ENCODE data around the gene DPP6. TPM values are rescaled to one million over a fixed set of nuclear protein-coding genes. Genes with fewer than 3 reads are reported as not detected.

Gene DPP6
- total and polyA plus RNA-seq, 2 of the 8 experiments (the other 6 are each of a cell fraction or from before 2014, with no cell fraction given): 4.7 to 6.8 TPM

- CTCF ChIA-PET (ENCODE audit: partially characterized antibody): interaction anchor here (1.2 kb wide), 1 partner anchor 32 kb away, joined by 4 read pairs; no protein-coding TSS in a partner anchor
Observed at GRCh38 chr7:154541606-154542005, 489.4 kb downstream of the DPP6 start.

More at GRCh38 chr7:154541606-154542005, 489.4 kb downstream of the DPP6 start:
- 94% methylated on average over 5 of the region's 5 CpGs; no CpG with 5 or more reads in 1 of the 2 experiments for WGBS, 2 experiments (ENCODE audit: extremely low coverage in 1 of 2, insufficient coverage in 1 of 2, insufficient read length in 1 of 2, insufficient replicate concordance in 2 of 2, low coverage in 1 of 2, low lambda C conversion rate in 2 of 2, missing lambda C conversion rate in 1 of 2)
- Histone ChIP-seq H4K20me1 (replicated peaks in 1 of 2; ENCODE audit: control insufficient read depth in 1 of 2, insufficient read depth in 2 of 2, low read length in 2 of 2) (no peaks in the 10 kb centered on the region), H3K18ac (ENCODE audit: extremely low read depth, low read length) (no peak overlapping the region), H3K4me2 (ENCODE audit: insufficient read depth in 1 of 2, low read depth in 2 of 2, low read length in 2 of 2) (no peak overlapping the region), H3K23me2 (ENCODE audit: low read depth, low read length) (no peaks in the 10 kb centered on the region), H2BK12ac (ENCODE audit: low read depth, low read length) (no peak overlapping the region), H3K14ac (ENCODE audit: insufficient read length) (no peak overlapping the region), H4K91ac (replicated peaks; ENCODE audit: insufficient read length, low read length) (no peak overlapping the region), H3K36me3 (ENCODE audit: control insufficient read depth in 2 of 4, insufficient read depth in 4 of 4, low read length in 3 of 4) (no peaks in the 10 kb centered on the region), H3K56ac (replicated peaks; ENCODE audit: insufficient read length, low read depth, low read length) (no peak overlapping the region), H3K9ac (replicated peaks in 1 of 4; ENCODE audit: extremely low read depth in 1 of 4, low read depth in 3 of 4, low read length in 3 of 4) (no peak overlapping the region), H3K23ac (ENCODE audit: insufficient read length) (no peak overlapping the region), H3K9me3 (ENCODE audit: insufficient read depth in 2 of 2, low read depth in 1 of 2, low read length in 1 of 2) (no peaks in the 10 kb centered on the region), H3K4me3 (ENCODE audit: extremely low read depth in 1 of 4, insufficient read depth in 2 of 4, low read depth in 3 of 4, low read length in 4 of 4) (no peak overlapping the region), H3K79me1 (ENCODE audit: low read depth, low read length) (no peaks in the 10 kb centered on the region), H3K4me1 (replicated peaks in 1 of 4; ENCODE audit: control insufficient read depth in 3 of 4, insufficient read depth in 4 of 4, low read length in 3 of 4) (no peaks in the 10 kb centered on the region), H2BK120ac (replicated peaks; ENCODE audit: low read depth, low read length) (no peak overlapping the region), H3K27ac (ENCODE audit: low read depth, low read length) (no peak overlapping the region), H2BK15ac (ENCODE audit: low read length) (no peak overlapping the region), H3K4ac (replicated peaks; ENCODE audit: insufficient read length, low read depth, low read length) (no peak overlapping the region), H2BK20ac (ENCODE audit: low read length) (no peak overlapping the region), H2AK5ac (ENCODE audit: low read depth, low read length) (no peak overlapping the region), H3K27me3 (replicated peaks in 1 of 4; ENCODE audit: control insufficient read depth in 3 of 4, extremely low read depth in 1 of 4, insufficient read depth in 3 of 4, low read length in 3 of 4) (no peaks in the 10 kb centered on the region), H3K79me2 (ENCODE audit: control insufficient read depth in 1 of 2, insufficient read depth in 2 of 2, low read length in 2 of 2) (no peaks in the 10 kb centered on the region), H4K5ac (ENCODE audit: insufficient read length, low read depth, low read length) (no peak overlapping the region), H2AFZ (ENCODE audit: low read length) (no peak overlapping the region), H2BK5ac (ENCODE audit: low read depth, low read length) (no peak overlapping the region), H4K8ac (ENCODE audit: extremely low read depth, insufficient read depth, low read length) (no peak overlapping the region)
- DNase-seq (ENCODE audit: low read depth in 1 of 2, low spot score in 2 of 2): no peak
- no peak for FAIRE-seq
- POLR2A ChIA-PET (ENCODE audit: partially characterized antibody): no interaction called here
- TF ChIP-seq EZH2 (IDR thresholded peaks at IDR 0.05; ENCODE audit: low read depth, low read length, severe bottlenecking): no peak
- no peak for TF ChIP-seq EGR1 (IDR thresholded peaks at IDR 0.05; ENCODE audit: borderline replicate concordance, low read depth, low read length)
- no peak for TF ChIP-seq RXRA (IDR thresholded peaks at IDR 0.05; ENCODE audit: insufficient read depth, low read depth, low read length)
